Measurements from ENCODE around the gene ATP5MC2. TPM values are rescaled to one million over a fixed set of nuclear protein-coding genes. Genes with fewer than 3 reads are reported as not detected.
"Not testable (repeated sequence)": the region's sequence is repeated elsewhere in the genome, so short reads cannot be mapped to it uniquely, and the experiment has no call there.

The ATP5MC2 gene
- total RNA-seq, 1 donor from 2014 or later = 411 TPM

- DNase-seq (ENCODE audit: low read depth) = peak; percentile 20
Measured at GRCh38 chr12:53653595-53653994, 22.3 kb downstream of the ATP5MC2 start.

GRCh38 chr12:53652366-53652765 is 23.5 kb downstream of the ATP5MC2 start:
- DNase-seq (ENCODE audit: low read depth) = peak; percentile 46

GRCh38 chr12:53651737-53652136 is 24.1 kb downstream of the ATP5MC2 start:
- peak; percentile 63 for DNase-seq (ENCODE audit: low read depth)

- DNase-seq (ENCODE audit: low read depth) = not testable (repeated sequence)
Measured at GRCh38 chr12:53646300-53646699, 29.6 kb downstream of the ATP5MC2 start.

- no peak for DNase-seq (ENCODE audit: low read depth)
Measured at GRCh38 chr12:53645165-53645564, 30.7 kb downstream of the ATP5MC2 start.

GRCh38 chr12:53644133-53644532 is 31.8 kb downstream of the ATP5MC2 start:
- no peak for DNase-seq (ENCODE audit: low read depth)

GRCh38 chr12:53643232-53643979 is 32.5 kb downstream of the ATP5MC2 start:
- no peak for DNase-seq (ENCODE audit: low read depth)

GRCh38 chr12:53638057-53638456 is 37.8 kb downstream of the ATP5MC2 start:
- no peak for DNase-seq (ENCODE audit: low read depth)

GRCh38 chr12:53636641-53637040 is 39.2 kb downstream of the ATP5MC2 start:
- no peak for DNase-seq (ENCODE audit: low read depth)

GRCh38 chr12:53635708-53636107 is 40.2 kb downstream of the ATP5MC2 start:
- DNase-seq (ENCODE audit: low read depth) = not testable (repeated sequence)

- no peak for DNase-seq (ENCODE audit: low read depth)
Measured at GRCh38 chr12:53631721-53632120, 44.2 kb downstream of the ATP5MC2 start.

- no peak for DNase-seq (ENCODE audit: low read depth)
Measured at GRCh38 chr12:53627919-53628318, 48.0 kb downstream of the ATP5MC2 start.

GRCh38 chr12:53626702-53627169 is 49.1 kb downstream of the ATP5MC2 start:
- no peak for DNase-seq (ENCODE audit: low read depth)

- DNase-seq (ENCODE audit: low read depth) = peak; percentile 98
Measured at GRCh38 chr12:53625946-53626701, 49.8 kb downstream of the ATP5MC2 start, which contains the start of gene ATF7. ATF7 (minus strand) TSS chr12:53626382; CDS start chr12:53601000, 25,382 bp downstream.

GRCh38 chr12:53625373-53625945 is 50.4 kb downstream of the ATP5MC2 start:
- no peak for DNase-seq (ENCODE audit: low read depth)

- no peak for DNase-seq (ENCODE audit: low read depth)
Measured at GRCh38 chr12:53624956-53625355, 50.9 kb downstream of the ATP5MC2 start.

- DNase-seq (ENCODE audit: low read depth) = no peak
Measured at GRCh38 chr12:53624458-53624857, 51.4 kb downstream of the ATP5MC2 start.

GRCh38 chr12:53623548-53624385 is 52.1 kb downstream of the ATP5MC2 start:
- DNase-seq (ENCODE audit: low read depth) = peak; percentile 67

GRCh38 chr12:53622724-53623123 is 53.2 kb downstream of the ATP5MC2 start:
- no peak for DNase-seq (ENCODE audit: low read depth)

GRCh38 chr12:53618275-53618674 is 57.6 kb downstream of the ATP5MC2 start:
- DNase-seq (ENCODE audit: low read depth) = no peak

- no peak for DNase-seq (ENCODE audit: low read depth)
Measured at GRCh38 chr12:53617700-53618099, 58.2 kb downstream of the ATP5MC2 start.

All from myocyte (in vitro differentiated cells).